HepG2 (cell line): ENCODE results near the gene CCDC157. TPM values are rescaled to one million over a fixed set of nuclear protein-coding genes. Genes with fewer than 3 reads are reported as not detected.

Experiments
- CTCF ChIP-seq: sonication (generic); formaldehyde crosslinking; IDR thresholded peaks from 2 replicates; pipeline ENCODE4 v1.5.0; 2020; ENCODE audit warnings: mild to moderate bottlenecking, missing genetic modification reagents, moderate library complexity
- ELF1 ChIP-seq: sonication (generic); formaldehyde crosslinking; IDR thresholded peaks from 2 replicates; pipeline ENCODE4 v1.4.0; 2020; ENCODE audit warnings: missing genetic modification reagents
- FOXO1 ChIP-seq: sonication (generic); formaldehyde crosslinking; IDR thresholded peaks from 2 replicates; pipeline ENCODE4 v1.4.0; 2020; ENCODE audit warnings: missing genetic modification reagents
- HINFP ChIP-seq: sonication (generic); formaldehyde crosslinking; IDR thresholded peaks from 2 replicates; pipeline ENCODE4 v1.4.0; 2020; ENCODE audit warnings: low read depth, mild to moderate bottlenecking, missing genetic modification reagents
- HMGXB4 ChIP-seq, 2 experiments: sonication (generic) in 1 of 2; formaldehyde crosslinking in 1 of 2; IDR thresholded peaks; 2 replicates each; pipeline versions ENCODE4 v1.4.0 to v1.6.1; 2018 to 2020; ENCODE audit warnings: missing genetic modification reagents in 2 of 2, borderline replicate concordance in 1 of 2, low read depth in 1 of 2, mild to moderate bottlenecking in 1 of 2, missing biosample characterization in 1 of 2
- IKZF1 ChIP-seq: fragments of 450-650 bp; IDR thresholded peaks from 2 replicates; pipeline ENCODE4 v1.7.1; 2016
- MLLT10 ChIP-seq: sonication (generic); formaldehyde crosslinking; IDR thresholded peaks from 2 replicates; pipeline ENCODE4 v1.4.0; 2020; ENCODE audit warnings: missing genetic modification reagents
- MTERF4 ChIP-seq: sonication (generic); formaldehyde crosslinking; IDR thresholded peaks from 2 replicates; pipeline ENCODE4 v1.8.0; 2023; ENCODE audit warnings: mild to moderate bottlenecking, missing genetic modification reagents
- NFYC ChIP-seq: IDR thresholded peaks from 2 replicates; pipeline ENCODE4 v1.6.1; 2016; ENCODE audit warnings: missing genetic modification reagents, missing compliant biosample characterization
- RFXANK ChIP-seq: IDR thresholded peaks from 2 replicates; pipeline ENCODE4 v1.6.1; 2016
- SATB2 ChIP-seq: sonication (generic); formaldehyde crosslinking; IDR thresholded peaks from 2 replicates; pipeline ENCODE4 v1.5.0; 2020; ENCODE audit warnings: missing genetic modification reagents
- SKI ChIP-seq: fragments of 450-650 bp; IDR thresholded peaks from one replicate; pipeline ENCODE4 v1.6.1; 2018; ENCODE audit warnings: mild to moderate bottlenecking; ENCODE audit not compliant: partially characterized antibody
- SP1 ChIP-seq, 2 experiments: fragments of 450-650 bp in 1 of 2; sonication (generic) in 1 of 2; formaldehyde crosslinking in 1 of 2; IDR thresholded peaks; 2 replicates each; pipeline versions ENCODE4 v1.4.0 to v1.6.1; 2016 to 2020; ENCODE audit warnings: missing genetic modification reagents in 1 of 2
- STAT5B ChIP-seq: sonication (generic); formaldehyde crosslinking; IDR thresholded peaks from 2 replicates; pipeline ENCODE4 v1.4.0; 2020; ENCODE audit warnings: missing genetic modification reagents
- THAP11 ChIP-seq: IDR thresholded peaks from 2 replicates; pipeline ENCODE4 v1.6.1; 2016; ENCODE audit warnings: missing biosample characterization, missing genetic modification reagents
- ZBTB25 ChIP-seq: IDR thresholded peaks from 2 replicates; pipeline ENCODE4 v1.6.1; 2018; ENCODE audit warnings: missing genetic modification reagents
- ZBTB7B ChIP-seq: sonication (generic); formaldehyde crosslinking; IDR thresholded peaks from 2 replicates; pipeline ENCODE4 v1.4.0; 2020; ENCODE audit warnings: missing genetic modification reagents
- ZFX ChIP-seq: sonication (generic); formaldehyde crosslinking; IDR thresholded peaks from 2 replicates; pipeline ENCODE4 v1.4.0; 2020; ENCODE audit warnings: mild to moderate bottlenecking, low read depth, missing genetic modification reagents, moderate library complexity
- ZNF136 ChIP-seq: sonication (generic); formaldehyde crosslinking; IDR thresholded peaks from 2 replicates; pipeline ENCODE4 v1.8.1; 2022; ENCODE audit warnings: low read depth, mild to moderate bottlenecking, moderate library complexity, missing genetic modification reagents
- ZNF256 ChIP-seq: sonication (generic); formaldehyde crosslinking; conservative IDR thresholded peaks from 2 replicates; pipeline ENCODE4 v1.4.0; 2020; ENCODE audit warnings: missing genetic modification reagents
- ZNF3 ChIP-seq: IDR thresholded peaks from 2 replicates; pipeline ENCODE4 v1.7.0; 2017; ENCODE audit warnings: inconsistent platforms
- ZNF317 ChIP-seq: sonication (generic); formaldehyde crosslinking; IDR thresholded peaks from 2 replicates; pipeline ENCODE4 v1.5.0; 2020; ENCODE audit warnings: mild to moderate bottlenecking, missing genetic modification reagents
- ZNF329 ChIP-seq: sonication (generic); formaldehyde crosslinking; IDR thresholded peaks from 2 replicates; pipeline ENCODE4 v1.9.0; 2021; ENCODE audit warnings: low read depth, mild to moderate bottlenecking, missing genetic modification reagents
- ZNF562 ChIP-seq: sonication (generic); formaldehyde crosslinking; IDR thresholded peaks from 2 replicates; pipeline ENCODE4 v1.8.0; 2022; ENCODE audit warnings: missing genetic modification reagents, borderline replicate concordance
- polyA plus RNA-seq, 8 experiments: library from polyadenylated mRNA; depleted of rRNA in 3 of 8; stranded (reverse) in 7 of 8; unstranded in 1 of 8; fragments of >200 nt; fragmentation: Illumina TruSeq in 4 of 8; extraction: Trizol in 4 of 8; gene quantifications; 2 replicates each; pipeline versions ENCODE4 v1.2.1 to v1.2.3, GENCODE V29; 2011 to 2016; ENCODE audit warnings: low read depth in 4 of 8, missing spikeins in 1 of 8, mixed read lengths in 1 of 8; ENCODE audit not compliant: insufficient read depth in 1 of 8
- total RNA-seq, 5 experiments: library from RNA; depleted of rRNA; stranded (reverse); fragments of >200 nt; fragmentation: Illumina TruSeq; extraction: Trizol; gene quantifications; 2 replicates each; pipeline ENCODE4 v1.2.3, GENCODE V29; 2016; ENCODE audit warnings: low read depth in 1 of 5

Gene CCDC157
- total and polyA plus RNA-seq, 2 of the 13 experiments (the other 11 are each of a cell fraction or from before 2014, with no cell fraction given): 1.4 to 1.6 TPM

GRCh38 chr22:30386960-30387827 lies 30.4 kb downstream of the CCDC157 start, which contains the start of gene RNF215 (continued):
- TF ChIP-seq FOXO1 (CRISPR knock-in tag): no peak
- TF ChIP-seq CTCF (CRISPR knock-in tag): peak; percentile 89
- peak; percentile 42 for TF ChIP-seq THAP11
- no peak for TF ChIP-seq ZNF256 (CRISPR knock-in tag)
- TF ChIP-seq ZNF3 (CRISPR knock-in tag): no peak
- no peak for TF ChIP-seq NFYC (CRISPR knock-in tag)
- peak; percentile 78 for TF ChIP-seq ZBTB7B
- no peak for TF ChIP-seq ZNF136 (CRISPR knock-in tag)
- no peak for TF ChIP-seq RFXANK (CRISPR knock-in tag)
- TF ChIP-seq IKZF1: no peak
- no peak for TF ChIP-seq ZNF562 (CRISPR knock-in tag)
- no peak for TF ChIP-seq ELF1 (CRISPR knock-in tag)
- TF ChIP-seq ZNF329 (CRISPR knock-in tag): no peak
- no peak for TF ChIP-seq SP1 (IDR thresholded peaks at IDR 0.05)
- peak; percentile 38; the same call in 1 of the 2 replicates for TF ChIP-seq SP1 (CRISPR knock-in tag; IDR thresholded peaks at IDR 0.05)
- no peak for TF ChIP-seq MLLT10 (CRISPR knock-in tag)
- TF ChIP-seq SATB2: no peak
- TF ChIP-seq MTERF4 (CRISPR knock-in tag): no peak
- peak; percentile 54 for TF ChIP-seq SKI
- TF ChIP-seq ZFX (CRISPR knock-in tag): peak; percentile 54
- no peak for TF ChIP-seq ZBTB25 (CRISPR knock-in tag)
- no peak for TF ChIP-seq STAT5B (CRISPR knock-in tag)
- no peak for TF ChIP-seq ZNF317
- peak; percentile 46 to 47; a peak in 2 of 4 replicates for TF ChIP-seq HMGXB4 (CRISPR knock-in tag; IDR thresholded peaks at IDR 0.05; ENCODE audit: borderline replicate concordance in 1 of 2, low read depth in 1 of 2)
- no peak for TF ChIP-seq HINFP (CRISPR knock-in tag)
